Upper lobe of right lung (tissue), 1 donor: Measurements from ENCODE around the gene SLC25A19. TPM values are rescaled to one million over a fixed set of nuclear protein-coding genes. Genes with fewer than 3 reads are reported as not detected.

ENCODE experiments used
- ATAC-seq: fragments of 200-7000 bp; cut with Tn5 transposase; one replicate; pipeline ENCODE4 v1.9.1; 2020; ENCODE audit warnings: mild to moderate bottlenecking, moderate library complexity
- DNase-seq: peaks from one replicate; pipeline ENCODE4 v3.0.0-alpha.2; 2020
- H3K27ac ChIP-seq: fragments of 200-600 bp; one replicate; pipeline ENCODE4 v1.8.0; 2022
- H3K27me3 ChIP-seq: fragments of 200-600 bp; one replicate; pipeline ENCODE4 v1.8.0; 2022; ENCODE audit warnings: mild to moderate bottlenecking
- H3K36me3 ChIP-seq: fragments of 200-600 bp; one replicate; pipeline ENCODE4 v1.8.0; 2022
- H3K4me1 ChIP-seq: fragments of 200-600 bp; one replicate; pipeline ENCODE4 v1.8.0; 2022
- H3K4me3 ChIP-seq: fragments of 200-600 bp; one replicate; pipeline ENCODE4 v1.8.0; 2022; ENCODE audit warnings: mild to moderate bottlenecking
- H3K9me3 ChIP-seq: fragments of 200-600 bp; one replicate; pipeline ENCODE4 v1.8.0; 2022
- CTCF ChIP-seq: fragments of 200-600 bp; IDR thresholded peaks from one replicate; pipeline ENCODE4 v1.8.0; 2022; ENCODE audit warnings: antibody characterized with exemption
- intact Hi-C: fragments of 100-400 bp; cut with DNase I; formaldehyde crosslinking; loops from one replicate; pipeline ENCODE4 v1.11.0; 2022
- total RNA-seq: library from RNA; stranded (reverse); fragmentation: NEBNext Ultra II Directional; extraction: Animal tissue kit (Norgen Biotek cat#: 25700); gene quantifications from one replicate; pipeline ENCODE4 v1.2.1, GENCODE V29; 2021
- donor health status: DM: no; HTN: yes; CAD: no; lungs with severe emphysema.

Gene SLC25A19
- total RNA-seq, 1 donor from 2014 or later = 29.4 TPM

- ATAC-seq (no peak), DNase-seq (no peak)
- TF ChIP-seq CTCF = no peak
- Histone ChIP-seq H3K4me3 (no peak overlapping the region), H3K9me3 (no peaks in the 10 kb centered on the region), H3K36me3 (peaks cover 32% of the 10 kb centered on the region), H3K4me1 (peaks cover 30% of the 10 kb centered on the region), H3K27me3 (no peaks in the 10 kb centered on the region), H3K27ac (no peak overlapping the region)
- intact Hi-C loops = no loop called here
Observed at GRCh38 chr17:75327757-75328156, 38.5 kb upstream of the SLC25A19 start.

GRCh38 chr17:75326226-75326848 lies 37.1 kb upstream of the SLC25A19 start:
- peaks cover 27% of the 10 kb centered on the region for H3K36me3 ChIP-seq
- H3K27ac ChIP-seq = peak overlapping the region; percentile 43
- H3K4me3 ChIP-seq = no peak overlapping the region
- H3K9me3 ChIP-seq = no peaks in the 10 kb centered on the region
- ATAC-seq = peak; percentile 6
- peak; percentile 23 for DNase-seq
- intact Hi-C loops = no loop called here
- TF ChIP-seq CTCF = no peak
- no peaks in the 10 kb centered on the region for H3K27me3 ChIP-seq
- peaks cover 30% of the 10 kb centered on the region for H3K4me1 ChIP-seq

- Histone ChIP-seq H3K27ac (peak overlapping the region; percentile 43), H3K9me3 (no peaks in the 10 kb centered on the region), H3K27me3 (no peaks in the 10 kb centered on the region), H3K36me3 (peaks cover 27% of the 10 kb centered on the region), H3K4me1 (peaks cover 30% of the 10 kb centered on the region), H3K4me3 (no peak overlapping the region)
- ATAC-seq (peak; percentile 27), DNase-seq (peak; percentile 33)
- no peak for TF ChIP-seq CTCF
- intact Hi-C loops = no loop called here
Observed at GRCh38 chr17:75325827-75326225, 36.6 kb upstream of the SLC25A19 start.

- peaks cover 27% of the 10 kb centered on the region for H3K36me3 ChIP-seq
- ATAC-seq = no peak
Observed at GRCh38 chr17:75325348-75325747, 36.1 kb upstream of the SLC25A19 start.

GRCh38 chr17:75321506-75321905 lies 32.3 kb upstream of the SLC25A19 start:
- DNase-seq (no peak), ATAC-seq (no peak)
- Histone ChIP-seq H3K27ac (no peak overlapping the region), H3K4me1 (peaks cover 24% of the 10 kb centered on the region), H3K4me3 (no peak overlapping the region), H3K27me3 (no peaks in the 10 kb centered on the region), H3K9me3 (no peaks in the 10 kb centered on the region), H3K36me3 (peaks cover 53% of the 10 kb centered on the region)
- intact Hi-C loops = no loop called here
- no peak for TF ChIP-seq CTCF

More at GRCh38 chr17:75325348-75325747, 36.1 kb upstream of the SLC25A19 start:
- no peaks in the 10 kb centered on the region for H3K27me3 ChIP-seq
- TF ChIP-seq CTCF = no peak
- H3K9me3 ChIP-seq = no peaks in the 10 kb centered on the region
- intact Hi-C loops = no loop called here
- H3K4me1 ChIP-seq = peaks cover 30% of the 10 kb centered on the region
- peak overlapping the region; percentile 43 for H3K27ac ChIP-seq
- H3K4me3 ChIP-seq = no peak overlapping the region
- DNase-seq = peak; percentile 47
